Inflammatory macrophage treated with lipopolysaccharide for 4 hours (primary cell): ENCODE measurements around the gene P2RX6.

Experiments
- DNase-seq: peaks from one replicate; pipeline ENCODE4 v3.0.0-alpha.2; 2020

Gene P2RX6

DNA sequence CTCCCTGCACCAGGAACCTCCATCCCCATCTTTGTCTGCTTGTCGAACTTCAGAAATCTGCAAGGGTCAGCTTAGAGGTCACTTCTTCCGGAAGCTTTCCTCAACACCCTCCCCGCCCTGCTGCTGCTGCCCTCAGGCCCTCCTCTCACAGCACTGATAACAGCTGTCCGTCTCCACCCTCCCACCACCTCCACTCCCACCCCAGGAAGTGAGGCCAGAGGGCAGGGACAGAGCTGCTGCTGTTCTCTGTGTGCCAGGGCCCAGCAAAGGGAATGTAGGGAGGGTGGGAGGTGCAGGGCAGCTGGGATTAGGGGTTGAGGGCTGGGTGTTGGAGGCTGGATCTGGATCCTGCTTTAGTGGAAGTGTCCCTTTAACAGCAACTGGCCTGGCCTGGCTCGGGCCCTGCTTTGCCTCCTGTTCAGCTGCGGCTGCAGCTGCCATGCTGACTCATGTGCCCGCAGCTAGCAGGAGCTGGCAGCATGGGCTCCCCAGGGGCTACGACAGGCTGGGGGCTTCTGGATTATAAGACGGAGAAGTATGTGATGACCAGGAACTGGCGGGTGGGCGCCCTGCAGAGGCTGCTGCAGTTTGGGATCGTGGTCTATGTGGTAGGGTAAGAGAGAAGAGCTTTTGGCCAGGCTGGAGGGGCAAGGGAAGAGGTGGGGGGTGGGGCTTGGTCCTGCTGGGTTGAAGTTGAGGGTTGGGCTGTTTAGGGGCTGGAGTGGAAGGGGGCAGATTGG lies at the start of gene P2RX6:
P2RX6 (plus strand) TSS at position 440 of the 740 bp plus-strand sequence; CDS start at position 450, 10 bp downstream.
- DNase-seq: peak; percentile 19

DNA sequence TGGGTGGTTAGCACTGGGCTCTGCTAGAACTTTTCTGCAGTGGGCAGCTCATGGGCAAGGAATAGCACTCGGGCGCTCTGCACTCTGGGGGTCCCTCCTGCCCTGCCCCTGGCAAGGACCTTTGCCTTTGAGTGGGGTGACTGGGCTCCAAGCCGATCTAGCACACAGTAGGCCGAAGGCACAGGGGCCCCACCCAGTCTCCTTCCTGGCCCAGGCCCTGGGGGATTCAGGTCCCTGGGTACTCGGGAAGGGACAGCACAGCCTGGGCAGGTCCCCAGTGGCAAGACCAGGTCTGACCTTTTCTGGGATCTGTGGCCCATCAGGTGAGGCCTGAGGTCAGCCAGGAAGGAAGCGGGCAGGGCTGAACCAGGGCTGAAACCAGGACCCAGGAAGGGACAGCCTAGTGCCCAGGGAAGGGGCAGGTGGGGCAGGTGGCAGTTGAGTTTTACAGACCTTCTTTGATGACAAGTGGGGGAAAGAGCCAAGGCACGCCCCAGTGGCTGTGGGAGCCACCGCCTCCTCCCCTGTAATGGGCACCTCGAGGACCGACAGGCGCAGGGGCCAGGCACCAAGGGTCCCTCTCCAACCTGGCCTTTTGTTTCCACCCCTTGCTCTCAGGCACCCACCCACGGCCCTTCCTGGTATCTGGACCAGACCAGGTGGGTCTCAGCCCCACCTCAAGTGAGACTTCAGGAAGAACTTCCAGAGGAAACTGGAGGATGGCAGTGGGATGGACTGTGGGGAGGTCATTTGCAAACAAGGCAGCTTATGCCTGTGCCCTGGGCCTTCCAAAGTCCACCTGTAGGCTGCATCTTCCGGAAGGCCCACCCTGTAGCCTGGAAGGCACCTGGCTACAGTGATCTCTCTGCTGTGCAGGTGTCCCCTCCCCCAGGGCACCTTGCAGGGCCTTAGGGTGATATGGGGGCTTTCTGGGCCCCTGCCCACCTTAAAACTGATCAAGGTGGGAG lies 48.8 kb upstream of the P2RX6 start:
- DNase-seq: no peak

DNA sequence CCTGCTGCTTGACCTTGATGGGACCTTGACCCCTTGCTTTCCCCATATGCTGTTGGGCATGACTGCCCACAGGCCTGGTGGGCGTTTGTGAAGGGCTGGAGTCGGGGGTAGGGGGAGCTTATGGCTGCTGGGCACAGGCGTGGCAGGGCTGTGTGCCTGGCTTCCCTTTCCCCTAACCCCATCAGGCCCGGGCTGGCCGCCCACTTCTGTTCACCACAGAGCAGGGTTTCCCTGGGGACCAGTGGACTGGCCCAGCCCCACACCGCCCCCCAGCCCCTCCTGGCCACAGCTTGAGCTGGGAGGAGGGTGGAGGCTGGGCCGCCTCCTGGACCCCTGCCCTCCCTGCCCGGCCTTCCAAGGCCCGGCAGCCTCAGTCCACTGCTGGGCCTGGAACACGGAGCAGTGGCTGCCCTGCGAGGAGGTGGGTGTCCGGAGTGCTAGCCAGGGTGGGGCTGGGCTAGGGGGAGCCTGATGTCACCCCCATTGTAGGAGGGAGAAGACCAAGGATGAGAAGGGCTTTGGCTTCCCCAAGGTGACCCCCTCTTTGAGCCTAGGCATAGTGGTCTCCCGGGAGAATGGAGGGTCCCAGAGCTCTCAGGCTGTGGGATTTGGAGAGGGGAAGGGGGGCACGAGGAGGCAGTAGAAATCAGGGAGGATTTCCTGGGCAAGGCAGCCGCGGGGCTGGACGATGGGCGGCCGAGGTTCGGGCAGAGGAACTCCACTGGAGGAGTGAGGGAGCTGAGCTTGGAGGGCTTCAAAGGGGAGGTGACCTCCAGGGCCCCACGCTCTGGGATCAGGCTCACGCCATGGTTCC lies 47.9 kb upstream of the P2RX6 start, which contains the start of gene AIFM3:
AIFM3 (plus strand) TSS at position 373 of the 814 bp plus-strand sequence. CDS start 690 bp downstream, outside the sequence.
- no peak for DNase-seq

DNA sequence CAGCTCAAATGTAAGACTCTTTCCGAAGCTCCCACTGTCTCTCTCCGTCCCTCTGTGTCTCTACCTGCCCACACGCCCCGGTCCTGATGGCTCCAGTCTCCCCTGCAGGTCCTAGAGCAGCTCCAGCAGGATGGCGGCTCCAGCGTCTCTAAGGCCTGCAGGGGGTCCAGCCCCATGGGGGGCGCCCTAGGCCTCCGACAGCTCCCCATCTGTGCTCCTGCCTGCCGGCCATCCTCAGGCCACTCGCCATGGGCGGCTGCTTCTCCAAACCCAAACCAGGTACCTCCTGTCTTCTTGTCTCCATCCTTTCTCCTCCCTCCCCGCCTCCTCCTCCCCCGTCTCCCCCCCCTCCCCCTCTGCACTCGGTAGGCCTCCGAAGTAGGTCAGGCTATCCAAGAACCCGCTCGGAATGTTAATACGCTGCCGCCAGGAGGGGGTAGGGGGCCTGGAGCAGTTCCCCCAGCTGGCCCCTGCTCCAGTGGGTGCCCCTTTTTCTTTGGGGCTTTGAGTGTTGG lies 47.2 kb upstream of the P2RX6 start:
- DNase-seq: no peak

DNA sequence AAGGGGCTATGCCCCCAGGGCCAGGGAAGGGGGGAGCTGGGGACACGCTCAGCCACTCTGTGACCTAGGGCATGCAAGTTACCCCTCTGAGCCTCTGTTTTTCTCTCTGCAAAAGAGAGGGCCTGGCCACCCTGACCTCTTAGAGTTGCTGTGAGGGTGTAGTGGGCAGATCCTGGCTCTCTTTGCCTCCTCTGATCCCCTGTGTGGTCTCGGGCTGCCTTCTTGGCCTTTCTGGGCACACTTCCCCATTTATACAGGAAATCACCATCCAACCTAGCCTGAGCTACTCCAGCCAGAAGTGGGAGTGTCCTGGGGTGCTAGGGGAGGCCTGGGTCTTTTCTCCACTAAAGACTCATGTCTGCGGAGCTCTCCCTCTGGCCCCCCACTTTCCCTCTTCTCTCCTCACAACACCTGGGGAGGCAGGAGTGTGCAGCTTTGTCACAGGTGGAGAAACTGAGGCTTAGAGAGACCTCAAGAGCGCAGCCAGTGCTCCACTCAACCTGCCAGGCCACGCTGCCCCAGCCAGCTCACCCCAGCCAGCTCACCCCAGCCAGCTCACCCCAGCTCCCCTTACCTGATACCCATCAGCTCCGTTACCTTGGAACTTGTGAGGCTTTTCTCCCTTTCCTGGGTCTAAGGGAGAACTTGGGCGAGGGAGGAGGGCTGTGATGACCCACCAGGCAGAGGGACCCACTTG lies 46.5 kb upstream of the P2RX6 start:
- DNase-seq: peak; percentile 63

DNA sequence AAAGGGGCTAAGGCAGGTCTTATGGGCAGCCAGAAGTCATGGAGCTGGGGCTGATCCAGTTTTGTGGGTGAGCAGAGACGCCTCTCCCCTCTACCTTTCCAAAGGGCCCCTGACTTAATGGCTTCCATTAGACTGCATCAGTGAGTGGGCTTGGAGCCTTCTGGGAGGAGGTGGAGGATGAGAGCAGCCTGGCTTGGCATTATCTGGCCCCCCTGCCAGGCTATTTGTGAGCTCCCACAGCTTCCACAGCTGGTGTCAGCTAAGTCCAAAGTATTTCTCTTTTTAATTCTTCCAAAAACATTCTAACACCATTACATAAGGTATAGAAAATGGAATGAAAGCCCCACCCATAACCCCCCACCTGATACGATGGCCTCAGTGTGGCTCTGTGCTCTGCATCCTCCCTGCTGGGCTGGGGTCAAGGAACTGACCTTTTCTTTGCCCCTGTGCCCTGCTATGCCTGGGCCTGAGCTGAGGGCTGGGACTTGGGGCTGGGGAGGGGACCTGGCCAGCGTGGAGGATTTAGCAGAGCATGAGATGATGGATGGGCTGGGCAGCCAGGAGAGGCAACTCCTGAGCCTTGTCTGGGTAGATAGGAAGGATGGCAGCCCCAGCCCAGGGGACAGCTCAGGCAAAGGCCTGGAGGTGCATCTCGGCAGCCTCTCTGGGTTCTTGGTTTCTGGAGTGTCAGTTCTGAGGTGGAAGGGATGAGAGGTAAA lies 43.9 kb upstream of the P2RX6 start:
- DNase-seq: no peak

DNA sequence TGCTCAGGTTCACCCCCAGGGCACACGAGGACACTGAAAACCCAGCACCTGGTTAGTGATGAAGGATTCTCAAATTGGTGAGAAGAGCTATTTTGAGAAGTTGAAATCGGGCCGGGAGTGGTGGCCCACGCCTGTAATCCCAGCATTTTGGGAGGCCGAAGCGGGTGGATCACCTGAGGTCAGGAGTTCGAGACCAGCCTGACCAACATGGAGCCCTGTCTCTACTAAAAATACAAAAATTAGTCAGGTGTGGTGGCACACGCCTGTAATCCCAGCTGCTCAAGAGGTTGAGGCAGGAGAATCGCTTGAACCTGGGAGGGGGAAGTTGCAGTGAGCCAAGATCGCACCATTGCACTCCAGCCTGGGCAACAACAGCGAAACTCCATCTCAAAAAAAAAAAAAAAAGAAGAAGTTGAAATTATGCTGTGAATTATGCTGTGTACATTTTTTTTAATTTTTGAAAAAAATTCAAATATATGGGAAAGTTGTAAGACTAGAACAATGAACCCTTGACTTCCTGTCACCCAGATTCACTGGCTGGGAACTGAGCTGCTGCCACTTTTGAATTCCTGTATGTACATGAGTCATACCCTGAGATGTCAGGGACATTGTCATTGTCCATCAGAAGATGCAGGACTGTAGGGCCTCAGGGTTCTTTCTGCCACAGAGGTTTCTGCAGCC lies 42.8 kb upstream of the P2RX6 start:
- peak; percentile 55 for DNase-seq

DNA sequence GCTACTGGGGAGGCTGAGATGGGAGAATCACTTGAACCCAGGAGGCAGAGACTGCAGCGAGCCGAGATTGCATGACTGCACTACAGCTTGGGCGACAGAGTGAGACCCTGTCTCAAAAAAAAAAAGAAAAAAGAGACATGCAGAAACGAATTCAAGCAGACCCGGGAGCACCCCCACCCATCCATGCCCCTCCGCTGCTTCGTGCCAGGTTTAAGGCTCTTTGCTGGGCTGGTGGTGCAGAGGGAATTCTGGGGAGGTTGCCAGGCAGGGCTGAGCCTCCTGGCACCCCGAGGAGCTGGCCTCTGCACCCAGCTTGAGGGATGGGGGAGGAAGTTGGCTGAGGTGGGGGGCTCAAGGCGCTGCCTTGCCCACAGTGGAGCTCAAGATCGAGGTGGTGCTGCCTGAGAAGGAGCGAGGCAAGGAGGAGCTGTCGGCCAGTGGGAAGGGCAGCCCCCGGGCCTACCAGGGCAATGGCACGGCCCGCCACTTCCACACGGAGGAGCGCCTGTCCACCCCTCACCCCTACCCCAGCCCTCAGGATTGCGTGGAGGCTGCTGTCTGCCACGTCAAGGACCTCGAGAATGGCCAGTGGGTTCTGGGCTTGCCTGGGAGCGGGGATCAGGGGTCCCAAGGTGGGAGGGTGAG lies 41.9 kb upstream of the P2RX6 start:
- no peak for DNase-seq

DNA sequence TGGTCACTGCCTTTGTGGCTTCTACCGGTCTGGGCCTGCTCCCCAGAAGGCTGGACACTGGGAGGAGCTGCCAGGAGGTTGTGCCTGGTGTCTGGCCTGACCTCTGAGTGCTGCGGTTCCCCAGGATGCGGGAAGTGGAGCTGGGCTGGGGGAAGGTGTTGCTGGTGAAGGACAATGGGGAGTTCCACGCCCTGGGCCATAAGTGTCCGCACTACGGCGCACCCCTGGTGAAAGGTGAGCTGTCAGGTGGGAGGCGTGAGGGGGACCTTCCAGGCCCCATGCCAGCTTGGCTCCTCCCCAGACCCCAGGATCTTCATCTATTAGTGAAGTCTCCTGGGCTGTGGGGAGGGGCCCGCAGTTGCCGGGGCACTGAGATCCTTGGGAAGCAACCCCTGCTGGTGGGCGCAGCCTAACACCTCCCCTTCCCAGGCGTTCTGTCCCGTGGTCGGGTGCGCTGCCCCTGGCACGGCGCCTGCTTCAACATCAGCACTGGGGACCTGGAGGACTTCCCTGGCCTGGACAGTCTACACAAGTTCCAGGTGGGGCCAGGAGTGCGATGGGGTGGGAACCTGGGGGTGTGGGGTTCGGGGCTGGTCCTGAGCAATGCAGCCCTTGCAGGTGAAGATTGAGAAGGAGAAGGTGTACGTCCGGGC lies 41.2 kb upstream of the P2RX6 start:
- no peak for DNase-seq

DNA sequence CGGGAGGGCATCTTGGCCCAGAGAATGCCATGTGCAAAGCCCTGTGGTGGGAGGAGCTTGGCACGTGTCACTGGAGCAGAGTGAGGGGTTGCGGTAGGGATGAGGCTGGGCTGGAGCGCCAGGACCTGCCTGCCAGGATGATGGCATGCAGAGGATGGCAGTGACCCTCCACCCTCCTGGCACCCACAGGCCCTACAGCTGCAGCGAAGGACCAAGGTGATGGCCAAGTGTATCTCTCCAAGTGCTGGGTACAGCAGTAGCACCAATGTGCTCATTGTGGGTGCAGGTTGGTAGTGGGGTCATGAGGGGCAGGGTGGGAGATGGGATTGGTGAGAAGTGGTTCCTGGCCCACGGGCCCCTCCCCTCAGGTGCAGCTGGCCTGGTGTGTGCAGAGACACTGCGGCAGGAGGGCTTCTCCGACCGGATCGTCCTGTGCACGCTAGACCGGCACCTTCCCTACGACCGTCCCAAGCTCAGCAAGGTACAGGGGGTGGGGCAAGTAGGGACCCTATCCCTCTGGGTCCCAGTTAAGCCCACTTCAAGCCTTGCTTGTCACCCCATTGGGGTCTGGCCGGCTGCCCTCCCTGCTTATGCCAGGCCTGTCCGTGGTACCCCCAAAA lies 40.5 kb upstream of the P2RX6 start:
- no peak for DNase-seq

DNA sequence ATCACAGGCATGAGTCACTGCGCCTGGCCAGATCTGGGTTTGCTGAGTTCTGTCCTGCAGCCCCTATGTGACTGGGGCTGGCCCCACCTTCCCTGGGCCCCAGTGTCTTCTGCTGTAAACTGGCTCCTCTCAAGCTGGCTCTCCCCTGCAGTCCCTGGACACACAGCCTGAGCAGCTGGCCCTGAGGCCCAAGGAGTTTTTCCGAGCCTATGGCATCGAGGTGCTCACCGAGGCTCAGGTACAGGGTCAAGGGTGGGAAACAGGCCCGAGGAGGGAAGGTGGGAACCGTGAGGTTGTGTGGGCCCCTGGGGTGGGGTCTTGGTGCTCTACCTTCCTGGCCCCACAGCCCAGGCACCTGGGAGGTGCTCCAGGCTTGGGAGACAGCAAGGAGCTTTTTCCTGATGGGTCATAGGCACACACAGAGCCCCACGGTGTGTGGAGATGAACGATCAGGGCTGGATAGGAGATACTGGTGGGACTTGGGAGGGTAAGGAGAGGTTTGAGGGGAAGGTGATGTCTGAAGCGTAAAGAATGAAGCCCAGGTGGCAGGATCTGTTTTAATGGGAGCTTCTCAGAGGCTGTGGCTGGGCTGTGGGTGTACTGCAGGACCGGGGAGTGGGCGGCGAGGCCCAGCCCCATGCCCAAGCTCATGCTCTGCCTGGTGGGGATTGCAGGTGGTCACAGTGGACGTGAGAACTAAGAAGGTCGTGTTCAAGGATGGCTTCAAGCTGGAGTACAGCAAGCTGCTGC lies 39.2 kb upstream of the P2RX6 start:
- DNase-seq: no peak

DNA sequence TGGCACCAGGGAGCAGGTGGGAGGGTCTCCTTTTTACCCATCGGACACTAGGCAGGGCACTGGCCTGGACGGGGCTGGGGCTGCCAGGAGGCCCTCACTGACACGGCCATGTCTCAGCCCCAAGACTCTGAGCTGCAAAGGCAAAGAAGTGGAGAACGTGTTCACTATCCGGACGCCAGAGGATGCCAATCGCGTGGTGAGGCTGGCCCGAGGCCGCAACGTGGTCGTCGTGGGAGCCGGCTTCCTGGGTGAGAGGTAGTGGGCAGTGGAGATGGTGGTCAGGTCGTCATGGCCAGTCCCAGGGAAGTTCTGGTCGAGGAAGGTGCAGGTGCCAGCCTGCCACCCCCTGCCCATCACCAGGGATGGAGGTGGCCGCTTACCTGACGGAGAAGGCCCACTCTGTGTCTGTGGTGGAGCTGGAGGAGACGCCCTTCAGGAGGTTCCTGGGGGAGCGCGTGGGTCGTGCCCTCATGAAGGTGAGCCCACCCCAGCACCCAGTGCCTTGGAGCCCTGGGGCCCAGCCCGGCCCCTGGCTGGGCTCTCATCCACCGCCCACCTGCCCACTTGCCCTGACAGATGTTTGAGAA lies 38.6 kb upstream of the P2RX6 start:
- no peak for DNase-seq

DNA sequence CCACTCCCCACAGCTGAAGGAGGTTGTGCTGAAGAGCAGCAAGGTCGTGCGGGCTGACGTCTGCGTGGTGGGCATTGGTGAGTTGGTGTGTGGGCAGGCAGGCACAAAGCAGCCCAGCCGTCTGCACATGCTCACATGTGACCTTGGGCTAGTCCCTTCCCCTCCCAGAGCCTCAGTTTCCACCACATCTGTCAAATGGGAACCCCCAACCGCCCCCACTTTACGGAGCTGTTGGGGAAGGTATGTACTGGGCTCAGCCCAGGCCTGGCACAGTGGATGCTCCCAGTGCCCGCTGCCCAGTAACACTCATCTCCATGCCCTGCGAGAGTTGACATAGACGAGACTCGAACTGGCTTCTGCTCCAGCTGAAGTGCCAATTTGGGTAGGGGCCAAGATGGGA lies 37.9 kb upstream of the P2RX6 start:
- no peak for DNase-seq

DNA sequence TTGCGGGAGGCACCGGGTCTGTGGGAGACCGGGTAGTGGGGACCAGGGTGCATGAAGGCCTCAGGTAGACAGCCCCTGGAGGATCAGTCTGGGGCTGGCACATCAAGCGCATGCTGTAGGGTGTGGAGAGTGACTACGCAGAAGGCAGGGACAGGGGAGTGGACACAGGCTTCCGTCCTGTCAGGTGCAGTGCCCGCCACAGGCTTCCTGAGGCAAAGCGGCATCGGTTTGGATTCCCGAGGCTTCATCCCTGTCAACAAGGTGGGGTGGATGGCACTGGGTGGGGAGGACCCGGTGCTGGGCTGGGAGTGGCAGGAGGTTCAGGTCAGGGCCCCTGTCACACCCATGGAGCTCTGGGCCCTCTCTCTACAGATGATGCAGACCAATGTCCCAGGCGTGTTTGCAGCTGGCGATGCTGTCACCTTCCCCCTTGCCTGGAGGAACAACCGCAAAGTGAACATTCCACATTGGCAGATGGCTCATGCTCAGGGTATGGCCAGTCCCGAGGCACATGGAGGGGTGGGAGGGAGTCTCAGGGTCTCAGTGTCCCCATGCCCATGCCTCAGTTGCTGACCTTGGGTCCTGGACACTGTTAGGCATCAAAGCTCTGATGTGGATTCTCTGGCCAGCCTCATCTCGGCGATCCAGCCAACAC lies 37.3 kb upstream of the P2RX6 start:
- DNase-seq: no peak

DNA sequence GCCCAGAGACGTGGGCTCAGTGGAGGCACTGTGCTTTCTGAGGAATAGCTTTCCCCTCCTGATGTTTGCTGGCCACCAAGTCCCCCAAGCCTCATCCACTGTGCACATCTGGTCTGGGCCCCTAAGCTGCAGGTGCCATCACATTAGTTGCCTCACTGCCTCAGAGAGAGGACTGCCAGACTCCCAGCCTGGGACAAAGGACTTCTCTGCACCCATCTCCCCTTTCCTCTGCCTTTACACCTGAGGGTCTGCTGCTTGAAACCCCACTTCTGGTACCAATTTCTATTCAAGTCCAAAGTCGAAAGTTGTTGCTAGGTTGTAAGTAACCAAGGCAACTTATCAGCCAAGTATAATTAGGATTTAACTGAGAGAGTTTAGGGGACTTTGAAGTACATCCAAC lies 36.5 kb upstream of the P2RX6 start:
- no peak for DNase-seq

DNA sequence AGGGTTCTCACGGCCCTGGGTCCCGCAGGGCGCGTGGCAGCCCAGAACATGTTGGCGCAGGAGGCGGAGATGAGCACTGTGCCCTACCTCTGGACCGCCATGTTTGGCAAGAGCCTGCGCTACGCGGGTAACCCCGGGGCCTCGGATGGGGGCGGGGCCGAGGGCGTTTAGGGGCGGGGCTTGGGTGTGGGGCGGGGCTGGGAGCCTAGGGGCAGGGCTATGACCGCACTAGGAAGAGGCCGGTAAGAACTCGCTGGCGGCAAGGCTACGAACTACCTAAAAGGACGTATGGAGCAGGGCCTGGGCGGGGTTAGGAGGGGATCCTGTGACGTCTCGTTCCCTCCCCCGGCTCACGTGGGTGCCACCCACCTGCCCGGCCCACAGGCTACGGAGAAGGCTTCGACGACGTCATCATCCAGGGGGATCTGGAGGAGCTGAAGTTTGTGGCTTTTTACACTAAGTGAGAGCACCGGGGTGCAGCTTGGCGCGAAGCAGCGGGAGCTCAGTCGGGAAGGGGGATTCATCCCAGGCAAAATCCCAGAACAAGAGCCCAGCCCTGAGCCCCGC lies 35.6 kb upstream of the P2RX6 start:
- DNase-seq: peak; percentile 80

DNA sequence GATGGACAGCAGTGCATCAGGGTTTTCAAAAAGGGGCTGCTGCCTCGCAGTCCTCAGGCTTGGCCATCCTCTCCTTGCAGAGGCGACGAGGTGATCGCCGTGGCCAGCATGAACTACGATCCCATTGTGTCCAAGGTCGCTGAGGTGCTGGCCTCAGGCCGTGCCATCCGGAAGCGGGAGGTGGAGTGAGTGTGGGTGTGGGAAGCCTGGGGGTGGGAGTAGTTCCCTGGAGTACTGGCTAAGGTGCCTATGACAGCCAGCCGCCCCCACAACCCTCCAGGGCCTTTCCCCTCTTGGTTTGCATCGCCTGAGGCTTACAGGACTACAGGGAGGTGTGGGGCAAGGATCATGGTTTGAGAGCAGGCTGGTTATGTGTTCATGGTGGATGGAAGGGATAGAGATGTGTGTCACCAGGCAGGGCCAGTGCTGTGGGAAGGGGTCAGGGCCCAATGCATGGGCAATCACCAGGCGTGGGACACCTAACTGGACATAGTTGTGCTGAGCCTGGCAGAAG lies 35.0 kb upstream of the P2RX6 start:
- DNase-seq: peak; percentile 12
